ENCODE results near the gene GALNT18. TPM values are rescaled to one million over a fixed set of nuclear protein-coding genes. Genes with fewer than 3 reads are reported as not detected.

Gene GALNT18
- total and polyA plus RNA-seq, 2 donors (not counting 3 experiments of a cell fraction or from before 2014, with no cell fraction given) = 0.17 to 0.18 TPM

DNA sequence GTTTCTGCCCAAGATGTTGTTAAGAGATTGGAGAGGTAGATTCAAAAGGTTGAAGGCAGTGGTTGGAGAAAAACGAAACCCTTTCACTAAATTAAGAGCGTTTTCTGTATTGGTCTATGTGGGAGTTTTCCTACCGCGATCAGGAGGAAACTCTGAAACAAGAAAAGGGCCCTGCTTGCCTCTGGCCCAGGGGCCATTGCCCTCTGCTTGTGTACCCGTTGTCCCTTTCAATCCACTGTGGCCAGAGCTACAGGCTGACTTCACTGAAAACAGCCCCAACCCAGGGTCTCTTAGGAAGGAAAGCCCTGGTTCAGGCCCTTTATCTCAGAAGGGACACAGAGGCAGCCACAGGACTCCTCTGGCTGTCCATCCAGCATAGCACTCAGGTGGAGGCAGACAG lies 367.8 kb downstream of the GALNT18 start:
- BruUV-seq (replicated peaks) = no TSS peak
- Histone ChIP-seq H3K27me3 (ENCODE audit: control insufficient read depth in 2 of 2, insufficient read depth in 2 of 2, low read length in 2 of 2) (no peaks in the 10 kb centered on the region), H3K27ac (ENCODE audit: insufficient read depth, low read depth, low read length) (no peak overlapping the region), H2AFZ (ENCODE audit: low read depth, low read length) (no peak overlapping the region), H3K9me3 (replicated peaks; ENCODE audit: control insufficient read depth, insufficient read depth, low read length) (no peaks in the 10 kb centered on the region), H3K9ac (replicated peaks; ENCODE audit: extremely low read depth, insufficient read depth, low read length) (no peak overlapping the region), H3K4me3 (replicated peaks in 1 of 3; ENCODE audit: insufficient read depth in 1 of 3, low read depth in 1 of 3, low read length in 3 of 3) (no peak overlapping the region), H4K20me1 (replicated peaks; ENCODE audit: control insufficient read depth, extremely low read depth, insufficient read depth, low read length) (no peaks in the 10 kb centered on the region), H3K36me3 (ENCODE audit: control insufficient read depth in 2 of 2, extremely low read depth in 1 of 2, insufficient read depth in 2 of 2, low read length in 2 of 2) (no peaks in the 10 kb centered on the region), H3K4me2 (ENCODE audit: insufficient read depth, low read length) (no peak overlapping the region), H3K9me1 (replicated peaks; ENCODE audit: control insufficient read depth, extremely low read depth, insufficient read depth, low read length) (no peaks in the 10 kb centered on the region), H3K4me1 (ENCODE audit: control insufficient read depth, extremely low read depth, insufficient read depth, low read length) (no peaks in the 10 kb centered on the region), H3K79me2 (ENCODE audit: control insufficient read depth, insufficient read depth, low read length) (no peaks in the 10 kb centered on the region)
- dilution Hi-C loops (cut with MboI; ENCODE audit: extremely low pct_ligation_motif_present, low sequenced_read_pairs) (no loop called here), intact Hi-C loops (cut with micrococcal nuclease) (no loop called here)
- CTCF ChIA-PET = no interaction called here
- POLR2A ChIA-PET = no interaction called here
- DNase-seq (ENCODE audit: low read depth, low spot score) (no peak), FAIRE-seq (no peak)
- no peak for TF ChIP-seq MYC (IDR thresholded peaks at IDR 0.05; ENCODE audit: low read depth, low read length)
- TF ChIP-seq POLR2A (IDR thresholded peaks at IDR 0.05; ENCODE audit: low read depth, low read length) = no peak
- no peak for TF ChIP-seq EZH2 (IDR thresholded peaks at IDR 0.05; ENCODE audit: borderline replicate concordance, low read depth, low read length, severe bottlenecking)
- TF ChIP-seq, protein P1, sequence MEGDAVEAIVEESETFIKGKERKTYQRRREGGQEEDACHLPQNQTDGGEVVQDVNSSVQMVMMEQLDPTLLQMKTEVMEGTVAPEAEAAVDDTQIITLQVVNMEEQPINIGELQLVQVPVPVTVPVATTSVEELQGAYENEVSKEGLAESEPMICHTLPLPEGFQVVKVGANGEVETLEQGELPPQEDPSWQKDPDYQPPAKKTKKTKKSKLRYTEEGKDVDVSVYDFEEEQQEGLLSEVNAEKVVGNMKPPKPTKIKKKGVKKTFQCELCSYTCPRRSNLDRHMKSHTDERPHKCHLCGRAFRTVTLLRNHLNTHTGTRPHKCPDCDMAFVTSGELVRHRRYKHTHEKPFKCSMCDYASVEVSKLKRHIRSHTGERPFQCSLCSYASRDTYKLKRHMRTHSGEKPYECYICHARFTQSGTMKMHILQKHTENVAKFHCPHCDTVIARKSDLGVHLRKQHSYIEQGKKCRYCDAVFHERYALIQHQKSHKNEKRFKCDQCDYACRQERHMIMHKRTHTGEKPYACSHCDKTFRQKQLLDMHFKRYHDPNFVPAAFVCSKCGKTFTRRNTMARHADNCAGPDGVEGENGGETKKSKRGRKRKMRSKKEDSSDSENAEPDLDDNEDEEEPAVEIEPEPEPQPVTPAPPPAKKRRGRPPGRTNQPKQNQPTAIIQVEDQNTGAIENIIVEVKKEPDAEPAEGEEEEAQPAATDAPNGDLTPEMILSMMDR (IDR thresholded peaks at IDR 0.05; ENCODE audit: extremely low read depth in 1 of 2, insufficient read depth in 1 of 2, low read depth in 1 of 2, low read length in 2 of 2) = no peak
- TF ChIP-seq, protein P2, sequence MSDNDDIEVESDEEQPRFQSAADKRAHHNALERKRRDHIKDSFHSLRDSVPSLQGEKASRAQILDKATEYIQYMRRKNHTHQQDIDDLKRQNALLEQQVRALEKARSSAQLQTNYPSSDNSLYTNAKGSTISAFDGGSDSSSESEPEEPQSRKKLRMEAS (IDR thresholded peaks at IDR 0.05; ENCODE audit: insufficient read depth, insufficient read length) = no peak
- no peak for TF ChIP-seq FOS (IDR thresholded peaks at IDR 0.05; ENCODE audit: borderline replicate concordance, insufficient read depth, low read length)
- no peak for TF ChIP-seq POLR2AphosphoS5 (IDR thresholded peaks at IDR 0.05; ENCODE audit: insufficient read depth, low read depth, low read length)

Measured in endothelial cell of umbilical vein (primary cell).